ENCODE measurements around the gene SLC25A48.

GRCh38 chr5:135885031-135885430 lies 50.6 kb downstream of the SLC25A48 start:
- no peak for TF ChIP-seq POLR2A (IDR thresholded peaks at IDR 0.05; ENCODE audit: low read depth, low read length)
- no peak for TF ChIP-seq TAF1 (IDR thresholded peaks at IDR 0.05; ENCODE audit: borderline replicate concordance, low read depth, low read length)
- TF ChIP-seq POLR2AphosphoS5 (IDR thresholded peaks at IDR 0.05; ENCODE audit: low read depth, low read length), result no peak

All from GM12892 (cell line).